ENCODE results near the gene FREM1. TPM values are rescaled to one million over a fixed set of nuclear protein-coding genes. Genes with fewer than 3 reads are reported as not detected.

Gene FREM1
- total RNA-seq, 2 experiments from 2014 or later = not detected

DNA sequence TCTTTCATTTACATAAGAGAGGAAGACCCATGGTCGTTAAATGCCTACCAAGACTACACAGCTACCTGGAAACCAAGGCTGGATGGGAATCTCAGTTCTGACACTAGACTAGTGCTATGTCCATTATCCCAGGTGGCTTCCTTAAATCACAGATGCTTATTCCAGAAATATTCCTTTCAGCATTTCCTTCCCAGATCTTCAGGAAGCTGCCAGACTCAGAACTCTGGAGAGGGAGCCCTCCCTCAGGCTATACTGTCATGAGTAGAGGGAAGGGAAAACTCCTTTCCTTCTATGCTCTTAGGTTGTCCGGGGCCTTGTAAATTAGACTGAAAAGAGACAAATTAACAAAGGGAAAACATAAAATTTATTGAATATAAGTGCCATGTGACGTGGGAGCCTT lies 20.8 kb downstream of the FREM1 start:
- ChIA-PET POLR2A (no interaction called here), CTCF (no interaction called here)
- Mint-ChIP-seq H3K9me3 (no peaks in the 10 kb centered on the region), H3K27ac (no peak overlapping the region), H3K36me3 (ENCODE audit: low read depth) (no peaks in the 10 kb centered on the region), H3K4me3 (no peak overlapping the region), H3K27me3 (peaks cover 2% of the 10 kb centered on the region), H3K4me1 (ENCODE audit: low read depth) (no peaks in the 10 kb centered on the region)
- DNase-seq = no peak
- intact Hi-C loops (cut with micrococcal nuclease) = no loop called here
- ATAC-seq = no peak
- TF ChIP-seq, protein P1, sequence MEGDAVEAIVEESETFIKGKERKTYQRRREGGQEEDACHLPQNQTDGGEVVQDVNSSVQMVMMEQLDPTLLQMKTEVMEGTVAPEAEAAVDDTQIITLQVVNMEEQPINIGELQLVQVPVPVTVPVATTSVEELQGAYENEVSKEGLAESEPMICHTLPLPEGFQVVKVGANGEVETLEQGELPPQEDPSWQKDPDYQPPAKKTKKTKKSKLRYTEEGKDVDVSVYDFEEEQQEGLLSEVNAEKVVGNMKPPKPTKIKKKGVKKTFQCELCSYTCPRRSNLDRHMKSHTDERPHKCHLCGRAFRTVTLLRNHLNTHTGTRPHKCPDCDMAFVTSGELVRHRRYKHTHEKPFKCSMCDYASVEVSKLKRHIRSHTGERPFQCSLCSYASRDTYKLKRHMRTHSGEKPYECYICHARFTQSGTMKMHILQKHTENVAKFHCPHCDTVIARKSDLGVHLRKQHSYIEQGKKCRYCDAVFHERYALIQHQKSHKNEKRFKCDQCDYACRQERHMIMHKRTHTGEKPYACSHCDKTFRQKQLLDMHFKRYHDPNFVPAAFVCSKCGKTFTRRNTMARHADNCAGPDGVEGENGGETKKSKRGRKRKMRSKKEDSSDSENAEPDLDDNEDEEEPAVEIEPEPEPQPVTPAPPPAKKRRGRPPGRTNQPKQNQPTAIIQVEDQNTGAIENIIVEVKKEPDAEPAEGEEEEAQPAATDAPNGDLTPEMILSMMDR (IDR thresholded peaks at IDR 0.05) = no peak

- TF ChIP-seq, protein P1 (IDR thresholded peaks at IDR 0.05) = no peak
- no peaks in the 10 kb centered on the region for H3K36me3 Mint-ChIP-seq (ENCODE audit: low read depth)
- no peaks in the 10 kb centered on the region for H3K4me1 Mint-ChIP-seq (ENCODE audit: low read depth)
- peaks cover 2% of the 10 kb centered on the region for H3K27me3 Mint-ChIP-seq
- DNase-seq (no peak), ATAC-seq (no peak)
- POLR2A ChIA-PET = no interaction called here
- no peak overlapping the region for H3K4me3 Mint-ChIP-seq
- H3K9me3 Mint-ChIP-seq = no peaks in the 10 kb centered on the region
- intact Hi-C loops (cut with micrococcal nuclease) = no loop called here
- H3K27ac Mint-ChIP-seq = no peak overlapping the region
- CTCF ChIA-PET = no interaction called here
Observed at GRCh38 chr9:14888875-14889274, 21.4 kb downstream of the FREM1 start.

DNA sequence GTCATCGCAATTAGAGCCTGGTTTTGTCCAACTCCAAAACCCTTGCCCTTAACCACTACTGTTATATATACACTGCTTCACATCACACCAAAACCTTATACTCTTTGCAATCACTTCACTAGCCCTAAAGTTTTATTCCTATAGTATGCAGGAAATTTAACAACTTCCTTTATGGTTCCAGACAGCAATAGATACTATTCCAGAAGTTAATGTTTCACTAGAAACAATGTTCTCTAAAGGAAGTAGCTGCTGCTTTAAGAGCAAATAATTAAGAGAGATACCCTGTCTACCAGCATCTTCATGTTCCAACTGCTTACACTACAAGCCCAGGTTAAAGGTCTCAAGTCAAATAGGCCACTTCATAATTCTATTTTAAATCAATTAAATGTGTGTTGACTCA lies 22.0 kb downstream of the FREM1 start:
- TF ChIP-seq, protein P1 (IDR thresholded peaks at IDR 0.05) = no peak
- CTCF ChIA-PET = no interaction called here
- H3K36me3 Mint-ChIP-seq (ENCODE audit: low read depth) = no peaks in the 10 kb centered on the region
- peaks cover 2% of the 10 kb centered on the region for H3K27me3 Mint-ChIP-seq
- H3K9me3 Mint-ChIP-seq = no peaks in the 10 kb centered on the region
- H3K4me1 Mint-ChIP-seq (ENCODE audit: low read depth) = no peaks in the 10 kb centered on the region
- POLR2A ChIA-PET = no interaction called here
- H3K4me3 Mint-ChIP-seq = no peak overlapping the region
- H3K27ac Mint-ChIP-seq = no peak overlapping the region
- ATAC-seq (no peak), DNase-seq (no peak)
- intact Hi-C loops (cut with micrococcal nuclease) = no loop called here

- H3K36me3 Mint-ChIP-seq (ENCODE audit: low read depth) = no peaks in the 10 kb centered on the region
- no peak overlapping the region for H3K27ac Mint-ChIP-seq
- ChIA-PET CTCF (no interaction called here), POLR2A (no interaction called here)
- intact Hi-C loops (cut with micrococcal nuclease) = no loop called here
- TF ChIP-seq, protein P1 (IDR thresholded peaks at IDR 0.05) = no peak
- H3K27me3 Mint-ChIP-seq = peaks cover 2% of the 10 kb centered on the region
- DNase-seq = no peak
- ATAC-seq = no peak
- H3K4me3 Mint-ChIP-seq = no peak overlapping the region
- no peaks in the 10 kb centered on the region for H3K9me3 Mint-ChIP-seq
- no peaks in the 10 kb centered on the region for H3K4me1 Mint-ChIP-seq (ENCODE audit: low read depth)
Observed at GRCh38 chr9:14887149-14887548, 23.1 kb downstream of the FREM1 start.

GRCh38 chr9:14883310-14883944 lies 26.8 kb downstream of the FREM1 start:
- Mint-ChIP-seq H3K9me3 (no peaks in the 10 kb centered on the region), H3K4me1 (ENCODE audit: low read depth) (no peaks in the 10 kb centered on the region), H3K4me3 (no peak overlapping the region), H3K27me3 (peaks cover 2% of the 10 kb centered on the region), H3K36me3 (ENCODE audit: low read depth) (no peaks in the 10 kb centered on the region), H3K27ac (no peak overlapping the region)
- ATAC-seq = no peak
- intact Hi-C loops (cut with micrococcal nuclease) = no loop called here
- ChIA-PET CTCF (no interaction called here), POLR2A (no interaction called here)
- no peak for DNase-seq
- TF ChIP-seq, protein P1 (IDR thresholded peaks at IDR 0.05) = no peak

All from activated CD8-positive, alpha-beta T cell treated with anti-CD3 and anti-CD28 coated beads for 36 hours (primary cell).